Calu3 (cell line): ENCODE data around the gene ONECUT1. TPM values are rescaled to one million over a fixed set of nuclear protein-coding genes. Genes with fewer than 3 reads are reported as not detected.

Experiments used
- BruUV-seq: library from RNA; stranded (reverse); fragments of 400-500 nt; replicated peaks from 2 replicates; lab custom pipeline; 2021; lab: Mats Ljungman, UMichigan
- CTCF ChIA-PET: fragments of 300-600 bp; sonication (Branson Sonifier 250); formaldehyde crosslinking; loops from one replicate; lab custom pipeline; 2022; ENCODE audit warnings: antibody characterized with exemption; lab: Charles Lee
- DNase-seq: peaks from one replicate; pipeline ENCODE4 v3.0.0; 2022
- H3K27ac Mint-ChIP-seq: one replicate; pipeline ENCODE4 v1.8.0; 2022; ENCODE audit warnings: mixed read lengths; ENCODE audit not compliant: unreplicated experiment
- H3K27me3 Mint-ChIP-seq: one replicate; pipeline ENCODE4 v1.8.0; 2022; ENCODE audit warnings: mixed read lengths; ENCODE audit not compliant: unreplicated experiment
- H3K36me3 Mint-ChIP-seq: one replicate; pipeline ENCODE4 v1.8.0; 2022; ENCODE audit warnings: mild to moderate bottlenecking, moderate library complexity, mixed read lengths; ENCODE audit not compliant: insufficient read depth, unreplicated experiment
- H3K4me1 Mint-ChIP-seq: one replicate; pipeline ENCODE4 v1.8.0; 2022; ENCODE audit warnings: mild to moderate bottlenecking, low read depth, mixed read lengths; ENCODE audit not compliant: unreplicated experiment
- H3K4me3 Mint-ChIP-seq: one replicate; pipeline ENCODE4 v1.8.0; 2022; ENCODE audit warnings: mild to moderate bottlenecking, low read depth, moderate library complexity, mixed read lengths; ENCODE audit not compliant: unreplicated experiment
- H3K9me3 Mint-ChIP-seq: one replicate; pipeline ENCODE4 v1.8.0; 2022; ENCODE audit warnings: low read depth, mixed read lengths; ENCODE audit not compliant: unreplicated experiment
- CTCF ChIP-seq: fragments of 200-600 bp; IDR thresholded peaks from one replicate; pipeline ENCODE4 v1.8.0; 2022; ENCODE audit warnings: antibody characterized with exemption; ENCODE audit not compliant: unreplicated experiment
- intact Hi-C: fragments of 100-400 bp; cut with micrococcal nuclease; formaldehyde crosslinking; loops from one replicate; pipeline ENCODE4 v1.10.0; 2022; ENCODE audit not compliant: unreplicated experiment
- total RNA-seq: library from RNA; stranded (reverse); gene quantifications from 2 replicates; pipeline ENCODE4 v1.2.3, GENCODE V29; 2022

Gene ONECUT1
- total RNA-seq, 1 experiment from 2014 or later, result 1.1 TPM

- H3K27ac Mint-ChIP-seq, result no peak overlapping the region
- CTCF ChIA-PET, result no interaction called here
- intact Hi-C loops, result no loop called here
- H3K36me3 Mint-ChIP-seq, result no peaks in the 10 kb centered on the region
- TF ChIP-seq CTCF, result no peak
- no TSS peak for BruUV-seq
- no peak for DNase-seq
- no peaks in the 10 kb centered on the region for H3K27me3 Mint-ChIP-seq
- peaks cover 2% of the 10 kb centered on the region for H3K9me3 Mint-ChIP-seq
- no peaks in the 10 kb centered on the region for H3K4me1 Mint-ChIP-seq
- H3K4me3 Mint-ChIP-seq, result no peak overlapping the region
Measured at GRCh38 chr15:52745326-52746161, 44.6 kb downstream of the ONECUT1 start.

- Mint-ChIP-seq H3K27ac (no peak overlapping the region), H3K4me1 (no peaks in the 10 kb centered on the region), H3K4me3 (no peak overlapping the region), H3K27me3 (no peaks in the 10 kb centered on the region), H3K36me3 (no peaks in the 10 kb centered on the region), H3K9me3 (no peaks in the 10 kb centered on the region)
- BruUV-seq, result no TSS peak
- no peak for DNase-seq
- intact Hi-C loops, result loop anchor here (5.0 kb wide), 1 partner anchor 176 kb away; no protein-coding TSS in a partner anchor
- TF ChIP-seq CTCF, result no peak
- CTCF ChIA-PET, result interaction anchor here (0.6 kb wide), 1 partner anchor 11 kb away, joined by 4 read pairs; no protein-coding TSS in a partner anchor
Measured at GRCh38 chr15:52738311-52738710, 51.8 kb downstream of the ONECUT1 start.

GRCh38 chr15:52737720-52738119 is 52.4 kb downstream of the ONECUT1 start:
- no peak overlapping the region for H3K4me3 Mint-ChIP-seq
- H3K4me1 Mint-ChIP-seq, result no peaks in the 10 kb centered on the region
- no peaks in the 10 kb centered on the region for H3K27me3 Mint-ChIP-seq
- no peaks in the 10 kb centered on the region for H3K9me3 Mint-ChIP-seq
- BruUV-seq, result no TSS peak
- intact Hi-C loops, result loop anchor here (5.0 kb wide), 1 partner anchor 175 kb away; no protein-coding TSS in a partner anchor
- CTCF ChIA-PET, result no interaction called here
- no peak for DNase-seq
- no peaks in the 10 kb centered on the region for H3K36me3 Mint-ChIP-seq
- TF ChIP-seq CTCF, result no peak
- H3K27ac Mint-ChIP-seq, result no peak overlapping the region

GRCh38 chr15:52735231-52736089 is 54.7 kb downstream of the ONECUT1 start:
- H3K9me3 Mint-ChIP-seq, result no peaks in the 10 kb centered on the region
- H3K27me3 Mint-ChIP-seq, result no peaks in the 10 kb centered on the region
- intact Hi-C loops, result loop anchor here (1.0 to 5.0 kb wide), 3 partner anchors 173 to 479 kb away; no protein-coding TSS in a partner anchor
- no TSS peak for BruUV-seq
- CTCF ChIA-PET, result interaction anchor here (0.6 to 1.7 kb wide), 7 partner anchors 24 to 480 kb away, joined by 3 to 8 read pairs (median 4); no protein-coding TSS in a partner anchor
- TF ChIP-seq CTCF, result no peak
- no peaks in the 10 kb centered on the region for H3K36me3 Mint-ChIP-seq
- H3K4me3 Mint-ChIP-seq, result no peak overlapping the region
- H3K27ac Mint-ChIP-seq, result no peak overlapping the region
- H3K4me1 Mint-ChIP-seq, result peaks cover 2% of the 10 kb centered on the region
- peak; percentile 78 for DNase-seq
